ENCODE results near the gene ZNF580. TPM values are rescaled to one million over a fixed set of nuclear protein-coding genes. Genes with fewer than 3 reads are reported as not detected.
A peak's percentile ranks its signal among the peaks of the same experiment; 100 is the strongest.

ZNF580 gene
- total and polyA plus RNA-seq, 3 donors from 2014 or later = 21.7 to 38.0 (median 37.6) TPM

DNA sequence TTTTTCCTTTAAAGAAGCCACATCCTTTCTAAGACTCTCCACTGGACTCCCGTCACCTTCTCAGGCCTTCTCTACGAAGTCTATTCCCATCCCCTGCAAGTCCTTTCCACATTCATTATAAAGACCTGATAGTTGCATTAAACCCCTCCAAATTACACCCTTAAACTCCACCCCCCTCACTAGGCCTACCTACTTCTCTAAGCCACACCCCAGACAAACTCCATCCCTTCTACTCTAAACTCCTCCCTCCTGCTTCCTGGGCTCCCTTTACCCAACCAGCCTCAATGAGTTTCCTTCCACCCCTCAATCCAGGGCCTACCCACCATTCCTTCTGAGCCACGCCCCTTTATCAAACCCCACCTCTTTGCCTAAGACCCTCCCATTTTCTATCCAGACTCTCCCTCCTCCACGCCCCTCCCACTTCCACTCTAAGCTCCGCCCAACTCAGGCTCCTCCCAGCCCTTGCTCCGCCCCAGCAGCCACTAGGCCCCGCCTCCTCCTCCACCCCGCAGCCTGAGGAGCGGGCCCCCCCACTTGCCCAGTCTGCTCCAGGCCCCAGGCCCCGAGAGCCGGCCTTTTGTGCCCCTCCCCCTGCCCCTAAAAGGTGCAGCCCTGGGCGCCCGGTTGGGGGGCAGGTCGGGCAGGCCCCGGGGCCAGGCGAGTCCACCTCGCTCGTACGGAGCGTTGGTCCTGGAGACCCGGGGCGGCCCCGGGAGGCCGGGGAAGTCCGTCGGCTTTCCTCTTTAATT lies 41.9 kb upstream of the ZNF580 start:
- TF ChIP-seq, protein P1, sequence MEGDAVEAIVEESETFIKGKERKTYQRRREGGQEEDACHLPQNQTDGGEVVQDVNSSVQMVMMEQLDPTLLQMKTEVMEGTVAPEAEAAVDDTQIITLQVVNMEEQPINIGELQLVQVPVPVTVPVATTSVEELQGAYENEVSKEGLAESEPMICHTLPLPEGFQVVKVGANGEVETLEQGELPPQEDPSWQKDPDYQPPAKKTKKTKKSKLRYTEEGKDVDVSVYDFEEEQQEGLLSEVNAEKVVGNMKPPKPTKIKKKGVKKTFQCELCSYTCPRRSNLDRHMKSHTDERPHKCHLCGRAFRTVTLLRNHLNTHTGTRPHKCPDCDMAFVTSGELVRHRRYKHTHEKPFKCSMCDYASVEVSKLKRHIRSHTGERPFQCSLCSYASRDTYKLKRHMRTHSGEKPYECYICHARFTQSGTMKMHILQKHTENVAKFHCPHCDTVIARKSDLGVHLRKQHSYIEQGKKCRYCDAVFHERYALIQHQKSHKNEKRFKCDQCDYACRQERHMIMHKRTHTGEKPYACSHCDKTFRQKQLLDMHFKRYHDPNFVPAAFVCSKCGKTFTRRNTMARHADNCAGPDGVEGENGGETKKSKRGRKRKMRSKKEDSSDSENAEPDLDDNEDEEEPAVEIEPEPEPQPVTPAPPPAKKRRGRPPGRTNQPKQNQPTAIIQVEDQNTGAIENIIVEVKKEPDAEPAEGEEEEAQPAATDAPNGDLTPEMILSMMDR (IDR thresholded peaks at IDR 0.05) = no peak
- TF ChIP-seq POLR2A (IDR thresholded peaks at IDR 0.05) = no peak
- H3K4me3 ChIP-seq = peak overlapping the region; percentile 69 to 88
- no peaks in the 10 kb centered on the region for H3K27me3 ChIP-seq
- WGBS, 2 donors = 6 to 9% methylated on average over 17 to 26 of the region's 26 CpGs
- no peaks in the 10 kb centered on the region for H3K36me3 ChIP-seq (ENCODE audit: low read depth, missing control alignments)
- peak; percentile 95 for DNase-seq
- no peaks in the 10 kb centered on the region for H3K9me3 ChIP-seq
- peaks cover 7% of the 10 kb centered on the region for H3K4me1 ChIP-seq
- intact Hi-C loops (cut with DNase I; ENCODE audit: low total_unique reads) = no loop called here
- peak overlapping the region; percentile 95 to 99 for H3K27ac ChIP-seq

DNA sequence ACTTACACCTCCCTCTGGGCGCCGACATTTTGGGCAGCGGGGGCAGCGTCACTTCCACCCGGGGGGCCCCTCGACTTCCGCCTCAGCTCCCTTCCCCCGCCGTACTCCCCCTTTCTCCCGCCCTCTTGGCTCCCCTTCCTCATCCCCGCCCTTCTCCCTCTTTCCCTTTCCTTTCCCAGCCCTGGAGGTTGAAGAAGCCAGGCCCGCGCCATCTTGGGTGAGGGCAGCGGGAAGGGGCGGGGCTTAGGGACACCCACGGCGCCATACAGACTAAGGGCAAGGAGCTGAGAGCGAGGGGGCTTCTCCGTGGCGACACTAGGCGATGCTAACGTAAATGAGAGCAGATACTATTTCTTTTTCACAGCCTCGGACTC lies 41.3 kb upstream of the ZNF580 start, which contains the start of gene FIZ1:
Gene FIZ1 (minus strand): TSS at position 50 of the 374 bp plus-strand sequence. CDS start 1,652 bp downstream, outside the sequence.
- WGBS, 2 donors = 1% methylated on average over 23 of the region's 23 CpGs
- Histone ChIP-seq H3K4me3 (peak within 1 kb of the TSS; percentile 69 to 88), H3K27ac (peak within 1 kb of the TSS; percentile 95 to 99), H3K27me3 (no peaks in the 10 kb centered on the region), H3K4me1 (peaks cover 7% of the 10 kb centered on the region), H3K36me3 (ENCODE audit: low read depth, missing control alignments) (no peaks in the 10 kb centered on the region), H3K9me3 (no peaks in the 10 kb centered on the region)
- TF ChIP-seq POLR2A (IDR thresholded peaks at IDR 0.05) = no peak
- TF ChIP-seq, protein P1 (IDR thresholded peaks at IDR 0.05) = no peak
- DNase-seq = peak; percentile 99
- intact Hi-C loops (cut with DNase I; ENCODE audit: low total_unique reads) = no loop called here

DNA sequence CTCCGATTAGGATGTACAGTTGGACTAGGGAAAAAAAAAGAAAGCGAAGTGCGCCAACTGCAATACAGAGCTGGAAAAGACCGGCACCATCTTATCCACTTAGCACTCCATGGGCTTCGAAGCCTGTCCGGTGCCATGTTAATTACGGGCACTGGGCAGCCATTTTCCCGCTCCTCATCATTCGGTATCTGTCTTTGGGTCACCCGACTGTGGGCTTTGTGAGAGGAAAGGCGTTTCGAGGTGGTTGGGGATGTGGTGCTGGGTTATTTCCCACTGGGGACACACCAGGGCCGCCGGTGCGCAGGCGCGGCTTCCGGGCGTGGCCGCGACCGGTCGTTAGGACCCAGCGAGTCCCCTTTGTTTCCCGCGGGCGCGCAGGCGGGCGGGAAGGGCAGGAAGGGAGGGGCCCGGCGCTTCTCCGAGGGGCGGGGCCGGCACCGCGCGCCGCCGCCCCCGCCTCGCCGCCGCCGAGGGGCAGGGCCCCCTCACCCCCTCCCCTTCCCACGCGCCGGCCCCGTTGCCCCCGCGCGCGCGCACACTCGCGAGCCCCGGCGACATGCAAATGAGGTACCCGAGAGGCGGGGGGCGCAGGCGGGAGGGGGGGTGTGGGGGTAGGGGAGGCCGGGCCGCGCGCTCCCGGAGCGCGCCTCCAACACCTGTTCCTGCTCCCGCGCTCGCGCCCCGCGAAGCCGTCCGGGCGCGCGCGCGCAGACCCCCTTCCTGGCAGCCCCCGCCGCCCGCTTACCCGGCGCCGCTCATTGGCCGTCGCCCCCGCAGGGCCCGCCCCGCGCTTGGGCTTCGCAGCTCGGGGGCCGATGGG lies 40.8 kb upstream of the ZNF580 start, which contains the start of gene ZNF524:
Gene ZNF524 (plus strand): TSS at position 447 of the 820 bp plus-strand sequence. CDS start 1,825 bp downstream, outside the sequence.
- Histone ChIP-seq H3K36me3 (ENCODE audit: low read depth, missing control alignments) (no peaks in the 10 kb centered on the region), H3K9me3 (no peaks in the 10 kb centered on the region), H3K27ac (peak within 1 kb of the TSS; percentile 95 to 99), H3K27me3 (no peaks in the 10 kb centered on the region), H3K4me3 (peak within 1 kb of the TSS; percentile 69 to 88), H3K4me1 (peaks cover 7% of the 10 kb centered on the region)
- 0 to 1% methylated on average over 10 to 75 of the region's 97 CpGs for WGBS, 2 donors
- peak; percentile 92 for DNase-seq
- intact Hi-C loops (cut with DNase I; ENCODE audit: low total_unique reads) = loop anchor here (10.0 kb wide), 1 partner anchor 85 kb away; no protein-coding TSS in a partner anchor
- TF ChIP-seq, protein P1 (IDR thresholded peaks at IDR 0.05) = peak in 1 of 3 experiments; percentile 10
- TF ChIP-seq POLR2A (IDR thresholded peaks at IDR 0.05) = no peak

DNA sequence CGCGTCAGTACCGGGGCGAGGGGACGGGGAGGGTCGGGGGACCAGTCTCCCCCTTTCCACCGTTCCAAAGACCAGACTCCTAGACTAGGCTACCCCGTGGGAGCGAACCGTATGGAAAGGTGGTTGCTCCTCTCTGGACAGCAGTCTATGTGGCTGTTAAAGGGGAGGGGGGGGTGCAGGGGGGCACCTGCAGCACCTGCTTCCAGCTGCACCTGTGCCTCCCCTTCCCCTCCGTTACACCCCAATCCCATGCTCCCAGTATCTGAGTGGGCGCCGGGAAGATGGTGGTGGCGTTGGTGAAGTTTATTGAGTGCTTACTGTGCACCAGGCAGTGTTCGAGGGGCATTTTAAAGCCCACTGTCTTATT lies 40.2 kb upstream of the ZNF580 start:
- H3K4me1 ChIP-seq = peaks cover 7% of the 10 kb centered on the region
- DNase-seq = no peak
- intact Hi-C loops (cut with DNase I; ENCODE audit: low total_unique reads) = loop anchor here (10.0 kb wide), 1 partner anchor 86 kb away; no protein-coding TSS in a partner anchor
- no peaks in the 10 kb centered on the region for H3K9me3 ChIP-seq
- H3K27me3 ChIP-seq = no peaks in the 10 kb centered on the region
- TF ChIP-seq POLR2A (IDR thresholded peaks at IDR 0.05) = no peak
- TF ChIP-seq, protein P1 (IDR thresholded peaks at IDR 0.05) = no peak
- WGBS, 2 donors = 3 to 7% methylated on average over 9 to 11 of the region's 15 CpGs
- H3K4me3 ChIP-seq = peak overlapping the region; percentile 69 to 88
- H3K27ac ChIP-seq = peak overlapping the region; percentile 95 to 99
- H3K36me3 ChIP-seq (ENCODE audit: low read depth, missing control alignments) = no peaks in the 10 kb centered on the region
